ENCODE results near the gene SLC5A2.
"Not testable (repeated sequence)": the region's sequence is repeated elsewhere in the genome, so short reads cannot be mapped to it uniquely, and the experiment has no call there.

Gene SLC5A2

GRCh38 chr16:31532896-31533295 is 50.0 kb downstream of the SLC5A2 start:
- DNase-seq: no peak

GRCh38 chr16:31535737-31536136 is 52.8 kb downstream of the SLC5A2 start:
- no peak for DNase-seq

DNA sequence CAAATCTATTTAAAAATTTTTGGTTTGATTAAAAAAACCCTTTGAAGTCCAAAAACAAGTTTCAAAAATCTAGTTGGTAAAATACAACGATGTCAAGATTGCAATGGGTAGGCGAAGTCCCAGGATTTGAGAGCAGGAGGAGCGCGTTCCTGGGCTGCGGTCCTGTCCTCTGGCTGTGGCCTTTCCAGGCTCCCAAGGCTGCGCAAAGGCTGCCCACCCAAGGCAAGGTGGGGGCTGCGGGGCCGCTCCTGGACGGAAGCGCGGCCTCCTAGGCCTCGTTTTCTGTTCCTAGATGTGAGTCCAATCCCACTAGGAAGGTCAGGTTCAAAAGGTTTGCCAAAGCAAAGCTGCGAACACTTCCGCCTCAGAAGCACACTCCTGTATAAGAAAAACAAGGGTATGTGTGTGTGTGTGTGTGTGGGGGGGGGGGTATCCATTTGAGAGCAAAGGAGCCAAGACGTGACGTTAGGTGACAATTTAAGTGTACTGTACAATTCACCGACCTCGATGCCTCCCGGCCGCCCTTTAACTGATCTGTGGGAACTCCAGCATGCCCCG is 54.0 kb downstream of the SLC5A2 start:
- no peak for DNase-seq

DNA sequence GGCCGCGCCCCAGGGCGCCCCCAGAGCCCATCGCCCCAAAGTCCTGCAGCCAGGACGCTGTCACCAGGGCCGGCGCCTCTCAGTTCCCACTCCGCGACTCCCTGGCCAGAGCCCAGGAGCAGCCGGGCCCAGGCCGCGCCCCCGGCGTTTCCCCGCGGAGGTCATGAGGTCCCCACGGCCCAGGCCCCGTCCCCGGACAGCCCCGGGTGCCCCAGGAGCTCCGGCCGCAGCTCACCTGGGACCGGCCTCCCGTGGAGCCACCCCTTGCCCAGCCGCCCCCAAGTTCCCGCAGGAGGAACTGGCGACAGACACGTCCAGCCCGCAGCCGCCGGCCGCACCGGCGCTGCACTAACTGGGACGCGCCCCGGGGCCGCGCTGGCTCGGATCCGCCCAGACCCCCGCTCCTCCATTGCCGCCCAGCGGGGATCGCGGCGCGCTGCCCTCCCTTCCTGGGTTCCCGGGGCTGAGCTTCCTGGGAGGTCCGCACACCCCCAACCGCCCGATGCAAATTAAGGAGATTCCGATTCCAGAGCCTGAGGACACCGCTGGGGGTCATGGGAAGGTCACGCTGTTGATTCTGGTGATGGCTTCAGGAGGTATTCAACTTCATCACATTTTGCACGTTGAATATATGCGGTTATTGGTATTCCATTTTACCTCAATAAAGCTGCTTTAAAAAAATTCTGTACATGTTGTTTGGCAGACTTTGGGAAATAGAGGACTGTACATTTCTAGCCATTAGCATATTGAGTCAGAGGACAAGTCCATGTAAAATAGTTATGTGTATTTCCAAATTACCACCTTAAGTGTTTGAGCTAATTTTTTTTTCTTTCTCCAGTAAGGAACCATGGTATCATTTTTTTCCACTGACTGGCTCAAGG is 54.7 kb downstream of the SLC5A2 start:
- DNase-seq: no peak

DNA sequence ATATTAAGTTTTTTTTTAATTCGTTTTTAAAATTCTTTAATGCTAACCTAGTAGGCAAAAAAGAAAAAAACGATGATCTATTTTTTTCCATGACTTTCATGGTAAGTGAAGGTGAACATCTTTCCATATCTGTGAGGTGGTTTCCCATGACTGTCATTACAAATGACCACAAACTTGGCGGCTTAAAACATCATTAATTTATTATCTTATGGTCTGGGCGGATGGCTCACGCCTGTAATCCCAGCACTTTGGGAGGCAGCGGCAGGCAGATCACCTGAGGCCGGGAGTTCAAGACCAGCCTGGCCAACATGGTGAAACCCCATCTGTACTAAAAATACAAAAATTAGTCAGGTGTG is 55.3 kb downstream of the SLC5A2 start:
- not testable (repeated sequence) for DNase-seq

DNA sequence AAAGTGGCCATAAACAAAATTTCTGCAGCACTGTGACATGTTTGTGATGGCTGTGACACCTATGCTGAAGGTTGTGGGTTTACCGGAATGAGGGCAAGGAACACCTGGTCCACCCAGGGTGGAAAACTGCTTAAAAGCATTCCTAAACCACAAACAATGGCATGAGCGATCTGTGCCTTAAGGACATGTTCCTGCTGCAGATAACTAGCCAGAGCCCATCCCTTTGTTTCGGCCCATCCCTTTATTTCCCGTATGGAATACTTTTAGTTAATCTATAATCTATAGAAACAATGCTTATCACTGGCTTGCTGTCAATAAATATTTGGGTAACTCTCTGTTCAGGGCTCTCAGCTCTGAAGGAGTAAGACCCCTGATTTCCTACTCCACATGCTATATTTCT is 56.8 kb downstream of the SLC5A2 start:
- not testable (repeated sequence) for DNase-seq
